RWPE2 (cell line): ENCODE data around the gene TMEM135.

Source experiments
- ATAC-seq: fragments of 200-7000 bp; cut with Tn5 transposase; 3 replicates; pipeline ENCODE4 v1.9.1; 2021; ENCODE audit warnings: low read depth
- DNase-seq: peaks from one replicate; pipeline ENCODE4 v3.0.0-alpha.2; 2020; ENCODE audit warnings: low spot score
- H3K27ac ChIP-seq: fragments of 450-650 bp; 2 replicates; pipeline ENCODE4 v1.5.1; 2017; ENCODE audit warnings: mild to moderate bottlenecking; ENCODE audit not compliant: poor library complexity, severe bottlenecking
- H3K27me3 ChIP-seq: fragments of 250-450 bp; sonication (Bioruptor Pico); 2 replicates; pipeline ENCODE4 v1.5.1; 2021; ENCODE audit warnings: mild to moderate bottlenecking, moderate library complexity; ENCODE audit not compliant: insufficient read depth, poor library complexity, severe bottlenecking
- H3K36me3 ChIP-seq: fragments of 250-450 bp; sonication (Bioruptor Pico); 2 replicates; pipeline ENCODE4 v1.5.1; 2020; ENCODE audit warnings: low read depth, mild to moderate bottlenecking, moderate library complexity
- H3K4me1 ChIP-seq: fragments of 250-450 bp; sonication (Bioruptor Pico); 2 replicates; pipeline ENCODE4 v1.5.1; 2021; ENCODE audit warnings: mild to moderate bottlenecking, moderate library complexity; ENCODE audit not compliant: insufficient read depth, poor library complexity, severe bottlenecking
- H3K4me3 ChIP-seq: fragments of 250-450 bp; sonication (Bioruptor Pico); 2 replicates; pipeline ENCODE4 v1.5.1; 2021; ENCODE audit warnings: mild to moderate bottlenecking, moderate library complexity; ENCODE audit not compliant: severe bottlenecking
- H3K9me3 ChIP-seq: fragments of 250-450 bp; sonication (Bioruptor Pico); 2 replicates; pipeline ENCODE4 v1.5.1; 2021; ENCODE audit warnings: mild to moderate bottlenecking, moderate library complexity; ENCODE audit not compliant: severe bottlenecking
- CTCF ChIP-seq: fragments of 450-650 bp; IDR thresholded peaks from one replicate; pipeline ENCODE4 v1.5.1; 2017; ENCODE audit warnings: mild to moderate bottlenecking, moderate library complexity; ENCODE audit not compliant: poor library complexity, severe bottlenecking

Gene TMEM135

GRCh38 chr11:87292598-87292997, 254.9 kb downstream of the TMEM135 start:
- H3K36me3 ChIP-seq = no peaks in the 10 kb centered on the region
- no peak for DNase-seq
- no peak for ATAC-seq
- H3K27ac ChIP-seq = no peak overlapping the region
- H3K4me3 ChIP-seq = no peak overlapping the region
- H3K4me1 ChIP-seq = no peaks in the 10 kb centered on the region
- H3K27me3 ChIP-seq = no peaks in the 10 kb centered on the region
- TF ChIP-seq CTCF = no peak
- H3K9me3 ChIP-seq = no peaks in the 10 kb centered on the region

DNA sequence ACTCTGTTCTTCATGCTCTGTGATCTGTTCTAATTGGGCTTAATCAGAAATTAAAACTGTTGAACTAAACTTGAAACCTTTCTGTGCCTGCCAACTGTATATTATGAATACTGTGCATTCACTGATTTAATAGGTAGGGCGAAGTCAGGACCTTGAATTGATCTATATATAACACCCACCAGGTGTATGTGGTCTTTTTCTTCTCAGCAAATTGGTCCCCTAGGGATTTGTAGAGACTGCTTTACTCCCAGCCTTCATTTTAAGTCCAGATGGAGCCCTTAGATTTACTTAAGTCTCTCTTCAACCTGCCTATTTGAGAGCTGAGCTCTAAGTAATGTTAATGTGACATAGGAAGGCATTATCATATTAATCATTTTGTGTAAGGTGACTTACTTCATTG, 257.5 kb downstream of the TMEM135 start:
- ATAC-seq = no peak
- H3K9me3 ChIP-seq = no peaks in the 10 kb centered on the region
- no peak for TF ChIP-seq CTCF
- H3K4me3 ChIP-seq = no peak overlapping the region
- DNase-seq = no peak
- no peaks in the 10 kb centered on the region for H3K27me3 ChIP-seq
- H3K27ac ChIP-seq = no peak overlapping the region
- H3K36me3 ChIP-seq = no peaks in the 10 kb centered on the region
- H3K4me1 ChIP-seq = no peaks in the 10 kb centered on the region

GRCh38 chr11:87296627-87297026, 258.9 kb downstream of the TMEM135 start:
- Histone ChIP-seq H3K27me3 (no peaks in the 10 kb centered on the region), H3K4me1 (no peaks in the 10 kb centered on the region), H3K27ac (no peak overlapping the region), H3K4me3 (no peak overlapping the region), H3K36me3 (no peaks in the 10 kb centered on the region), H3K9me3 (no peaks in the 10 kb centered on the region)
- ATAC-seq (no peak), DNase-seq (no peak)
- no peak for TF ChIP-seq CTCF

DNA sequence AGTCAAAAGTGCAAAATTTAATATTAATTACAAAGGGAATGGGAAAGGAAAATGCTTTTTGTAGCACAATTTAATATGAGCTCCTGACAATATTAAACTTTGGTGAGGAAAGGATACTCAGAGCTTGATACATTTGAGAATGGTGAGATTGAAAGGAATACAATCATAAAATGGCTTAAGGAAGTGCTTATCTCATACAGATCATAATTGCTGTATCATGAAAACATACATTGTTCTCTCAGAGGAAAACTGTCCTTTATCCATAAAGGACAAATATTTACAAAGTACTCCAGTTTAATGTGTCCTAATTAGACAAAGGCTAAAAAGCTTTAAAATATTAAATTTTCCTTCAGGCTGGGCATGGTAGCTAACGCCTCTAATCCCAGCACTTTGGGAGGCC, 260.4 kb downstream of the TMEM135 start:
- Histone ChIP-seq H3K4me3 (no peak overlapping the region), H3K4me1 (no peaks in the 10 kb centered on the region), H3K27me3 (no peaks in the 10 kb centered on the region), H3K27ac (no peak overlapping the region), H3K36me3 (no peaks in the 10 kb centered on the region), H3K9me3 (no peaks in the 10 kb centered on the region)
- no peak for ATAC-seq
- no peak for DNase-seq
- no peak for TF ChIP-seq CTCF

GRCh38 chr11:87299041-87299481, 261.3 kb downstream of the TMEM135 start:
- Histone ChIP-seq H3K9me3 (no peaks in the 10 kb centered on the region), H3K27ac (no peak overlapping the region), H3K4me3 (no peak overlapping the region), H3K27me3 (no peaks in the 10 kb centered on the region), H3K4me1 (no peaks in the 10 kb centered on the region), H3K36me3 (no peaks in the 10 kb centered on the region)
- no peak for DNase-seq
- TF ChIP-seq CTCF = no peak
- ATAC-seq = no peak
